A549 (cell line): ENCODE data around the gene TBRG4. TPM values are rescaled to one million over a fixed set of nuclear protein-coding genes. Genes with fewer than 3 reads are reported as not detected.

ENCODE experiments used
- ATAC-seq, 2 experiments: fragments of 200-7000 bp in 1 of 2; fragments of >200 bp in 1 of 2; cut with Nextera tagmentation in 1 of 2; cut with Tn5 transposase in 1 of 2; 3 replicates each; pipeline versions ENCODE4 v1.8.0 to v1.9.1; 2018 to 2020; ENCODE audit warnings: mild to moderate bottlenecking in 1 of 2, moderate library complexity in 1 of 2
- CTCF ChIA-PET: fragments of 300-600 bp; sonication (Branson Sonifier 250); formaldehyde crosslinking; extraction: SDS; loops from one replicate; lab custom pipeline; 2021; ENCODE audit warnings: antibody characterized with exemption, inconsistent platforms; lab: Yijun Ruan, JAX
- POLR2A ChIA-PET: fragments of 350-600 bp; formaldehyde crosslinking; extraction: SDS; loops from one replicate; lab custom pipeline; 2021; ENCODE audit warnings: antibody characterized with exemption, inconsistent platforms; lab: Yijun Ruan, JAX
- DNase-seq, 2 experiments: peaks; one replicate each; pipeline versions ENCODE4 v3.0.0 to v3.0.0-alpha.2; 2011 to 2016; ENCODE audit warnings: low read depth in 1 of 2, low spot score in 1 of 2
- FAIRE-seq: peaks from 2 replicates; lab custom pipeline; 2011; peaks lifted over from hg19 to GRCh38; lab: Jason Lieb, UNC
- H3K27ac ChIP-seq, 2 experiments: fragments of >200 bp; sonication (Bioruptor Twin); formaldehyde crosslinking; 3 replicates each; pipeline ENCODE4 v1.5.1; 2016 to 2017
- H3K4me1 ChIP-seq: fragments of >200 bp; sonication (Bioruptor Twin); formaldehyde crosslinking; 3 replicates; pipeline ENCODE4 v1.6.1; 2016
- H3K4me2 ChIP-seq: fragments of >200 bp; sonication (Bioruptor Twin); formaldehyde crosslinking; 3 replicates; pipeline ENCODE4 v1.6.1; 2016
- H3K4me3 ChIP-seq: fragments of >200 bp; sonication (Bioruptor Twin); formaldehyde crosslinking; 3 replicates; pipeline ENCODE4 v1.5.1; 2016
- H3K9me3 ChIP-seq: fragments of >200 bp; sonication (Bioruptor Twin); formaldehyde crosslinking; 3 replicates; pipeline ENCODE4 v1.6.1; 2016
- CBX2 ChIP-seq: fragments of 200-600 bp; sonication (generic); IDR thresholded peaks from 2 replicates; pipeline ENCODE4 v1.6.1; 2016; ENCODE audit warnings: low read depth, mild to moderate bottlenecking, borderline replicate concordance
- CHD2 ChIP-seq: fragments of 150-350 bp; IDR thresholded peaks from 2 replicates; pipeline ENCODE4 v1.6.1; 2014; ENCODE audit warnings: low read length; ENCODE audit not compliant: partially characterized antibody
- EHMT2 ChIP-seq: fragments of 200-600 bp; sonication (generic); IDR thresholded peaks from 2 replicates; pipeline ENCODE4 v1.6.1; 2016; ENCODE audit warnings: antibody characterized with exemption, low read depth, mild to moderate bottlenecking, moderate library complexity
- FOSB ChIP-seq: fragments of 250-450 bp; sonication (Bioruptor Pico); IDR thresholded peaks from 2 replicates; pipeline ENCODE4 v1.5.0; 2020; ENCODE audit warnings: mild to moderate bottlenecking, moderate library complexity
- FOSL2 ChIP-seq, 2 experiments: fragments of 450-650 bp in 1 of 2; fragments of >200 bp in 1 of 2; sonication (Bioruptor Twin) in 1 of 2; formaldehyde crosslinking; IDR thresholded peaks; 2 replicates each; pipeline versions ENCODE4 v1.5.0 to v1.6.1; 2016 to 2020; ENCODE audit warnings: mild to moderate bottlenecking in 1 of 2, moderate library complexity in 1 of 2
- HOXA7 ChIP-seq: fragments of 250-450 bp; sonication (Bioruptor Pico); IDR thresholded peaks from 2 replicates; pipeline ENCODE4 v1.5.0; 2020; ENCODE audit warnings: mild to moderate bottlenecking, moderate library complexity
- JUNB ChIP-seq: fragments of >200 bp; sonication (Bioruptor Twin); formaldehyde crosslinking; IDR thresholded peaks from 2 replicates; pipeline ENCODE4 v1.6.1; 2016
- KDM1A ChIP-seq: fragments of 200-600 bp; sonication (generic); IDR thresholded peaks from 2 replicates; pipeline ENCODE4 v1.6.1; 2016; ENCODE audit warnings: low read depth, mild to moderate bottlenecking
- MAX ChIP-seq: IDR thresholded peaks from 2 replicates; pipeline ENCODE4 v1.6.1; 2012
- MAZ ChIP-seq: fragments of 150-350 bp; IDR thresholded peaks from 2 replicates; pipeline ENCODE4 v1.6.1; 2014; ENCODE audit warnings: antibody characterized with exemption, low read depth, low read length, borderline replicate concordance
- NFE2L2 ChIP-seq: fragments of 150-350 bp; conservative IDR thresholded peaks from 2 replicates; pipeline ENCODE4 v1.6.1; 2014; ENCODE audit warnings: low read length
- NPAS2 ChIP-seq: fragments of 250-450 bp; sonication (Bioruptor Pico); IDR thresholded peaks from 2 replicates; pipeline ENCODE4 v1.8.0; 2022; ENCODE audit warnings: mild to moderate bottlenecking, moderate library complexity, borderline replicate concordance
- NR3C1 ChIP-seq: fragments of >200 bp; sonication (Bioruptor Twin); formaldehyde crosslinking; IDR thresholded peaks from 3 replicates; pipeline ENCODE4 v1.6.1; 2017
- RCOR1 ChIP-seq: fragments of 150-350 bp; IDR thresholded peaks from 2 replicates; pipeline ENCODE4 v1.6.1; 2014; ENCODE audit warnings: antibody characterized with exemption, low read length, low read depth
- RFX5 ChIP-seq: fragments of 450-650 bp; IDR thresholded peaks from 2 replicates; pipeline ENCODE4 v1.7.1; 2014; ENCODE audit warnings: antibody characterized with exemption, mild to moderate bottlenecking, moderate library complexity
- TFCP2L1 ChIP-seq: fragments of 250-450 bp; sonication (Bioruptor Pico); IDR thresholded peaks from 2 replicates; pipeline ENCODE4 v1.5.0; 2021; ENCODE audit warnings: mild to moderate bottlenecking
- ZC3H11A ChIP-seq: fragments of 450-650 bp; IDR thresholded peaks from 2 replicates; pipeline ENCODE4 v1.6.1; 2014; ENCODE audit warnings: antibody characterized with exemption, mild to moderate bottlenecking
- ZSCAN20 ChIP-seq: fragments of 250-450 bp; sonication (Bioruptor Pico); IDR thresholded peaks from 2 replicates; pipeline ENCODE4 v1.8.0; 2022; ENCODE audit warnings: mild to moderate bottlenecking, moderate library complexity
- WGBS: methylation state at CpG from one replicate; pipeline ENCODE4 v1.1.6; 2017; ENCODE audit errors: missing lambda C conversion rate; 5-methylcytosine and 5-hydroxymethylcytosine counted together
- polyA plus RNA-seq, 4 experiments: library from polyadenylated mRNA; depleted of rRNA in 3 of 4; stranded (reverse); fragments of >200 nt; fragmentation: RNase III in 1 of 4; extraction: RNeasy Plus Mini Kit Qiagen cat#74134 plus additional on column Dnase treatment in 1 of 4; gene quantifications; 2 replicates in 3 of 4; 3 replicates in 1 of 4; pipeline ENCODE4 v1.2.3, GENCODE V29; 2011 to 2017
- TF ChIP-seq, protein P1 (sequence below): IDR thresholded peaks from 2 replicates; pipeline ENCODE4 v1.6.1; 2012; ENCODE audit warnings: low read depth, borderline replicate concordance

Gene TBRG4
- polyA plus RNA-seq, 2 of the 4 experiments (the other 2 are of a cell fraction) = 88.8 to 100 TPM

DNA sequence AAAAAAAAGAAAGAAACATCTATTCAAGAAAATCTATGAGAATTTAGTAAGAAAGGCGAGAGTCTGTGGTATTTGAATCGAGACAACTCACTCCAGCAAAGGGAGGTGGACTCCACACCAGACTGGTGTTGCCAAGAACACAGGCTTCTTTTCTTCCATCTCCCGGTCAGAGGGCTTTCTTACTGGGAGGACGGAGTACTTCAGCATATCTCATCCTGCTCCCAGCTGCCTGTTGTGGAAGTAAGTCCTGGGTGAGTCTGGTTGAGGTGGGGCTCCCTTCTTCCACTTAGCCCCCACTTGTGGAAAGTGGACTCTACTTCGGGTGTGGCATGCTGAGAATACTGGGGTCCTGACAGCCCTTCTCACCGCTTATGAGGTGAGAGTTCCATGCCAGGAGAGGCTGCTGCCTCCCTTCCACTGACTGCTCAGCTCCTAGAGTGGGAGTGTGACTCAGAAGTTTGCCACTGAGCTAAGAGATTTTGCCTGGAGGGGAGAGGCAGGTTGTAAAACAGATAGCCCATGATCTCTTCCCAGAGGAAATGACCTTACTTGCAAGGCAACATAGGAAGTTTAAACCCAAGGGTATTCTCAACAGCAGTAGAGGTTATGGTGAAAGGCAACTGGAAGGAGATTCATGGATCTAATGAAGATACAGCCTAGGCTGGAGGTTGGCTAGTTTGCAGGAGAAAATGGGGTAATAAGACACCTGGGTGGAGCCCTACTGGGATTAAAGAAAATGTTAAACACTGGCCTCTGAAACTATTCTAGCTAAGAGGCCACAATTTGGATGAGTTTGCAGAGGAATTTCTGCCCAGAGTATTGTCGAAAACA lies 19.2 kb downstream of the TBRG4 start:
- ATAC-seq (peak; percentile 54 to 56; a peak in 4 of 6 replicates), DNase-seq (peak; percentile 28 to 56)
- Histone ChIP-seq H3K27ac (no peak overlapping the region), H3K4me1 (peaks cover 13% of the 10 kb centered on the region; the same call in 2 of the 3 replicates), H3K4me2 (peak overlapping the region; percentile 36), H3K4me3 (no peak overlapping the region), H3K9me3 (no peaks in the 10 kb centered on the region)
- CTCF ChIA-PET = interaction anchor here (0.6 to 1.4 kb wide), 2 partner anchors 44 to 263 kb away, joined by 3 read pairs; no protein-coding TSS in a partner anchor
- TF ChIP-seq CBX2 = no peak
- TF ChIP-seq, all 56 proteins: peak for 0
- POLR2A ChIA-PET = interaction anchor here (1.6 kb wide), 1 partner anchor 20 kb away, joined by 9 read pairs; the partner anchor contains the start of gene TBRG4
- no peak for FAIRE-seq
- WGBS = 48% methylated on average over 7 of the region's 7 CpGs

- no peaks in the 10 kb centered on the region for H3K9me3 ChIP-seq
- ATAC-seq = peak; percentile 18 to 59; a peak in 5 of 6 replicates
- peak overlapping the region; percentile 45 for H3K4me3 ChIP-seq
- peak overlapping the region; percentile 25 to 81; a peak in 4 of 6 replicates for H3K27ac ChIP-seq
- peaks cover 13% of the 10 kb centered on the region; the same call in 2 of the 3 replicates for H3K4me1 ChIP-seq
- TF ChIP-seq NPAS2 (CRISPR knock-in tag) (no peak), RFX5 (peak; percentile 72), EHMT2 (no peak), NFE2L2 (no peak), JUNB (no peak), FOSB (CRISPR knock-in tag) (no peak), TFCP2L1 (CRISPR knock-in tag) (no peak), KDM1A (peak; percentile 99)
- TF ChIP-seq, protein P1, sequence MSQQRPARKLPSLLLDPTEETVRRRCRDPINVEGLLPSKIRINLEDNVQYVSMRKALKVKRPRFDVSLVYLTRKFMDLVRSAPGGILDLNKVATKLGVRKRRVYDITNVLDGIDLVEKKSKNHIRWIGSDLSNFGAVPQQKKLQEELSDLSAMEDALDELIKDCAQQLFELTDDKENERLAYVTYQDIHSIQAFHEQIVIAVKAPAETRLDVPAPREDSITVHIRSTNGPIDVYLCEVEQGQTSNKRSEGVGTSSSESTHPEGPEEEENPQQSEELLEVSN = no peak
- ChIA-PET POLR2A (no interaction called here), CTCF (interaction anchor here (0.8 kb wide), 1 partner anchor 12 kb away, joined by 3 read pairs; no protein-coding TSS in a partner anchor)
- peak; percentile 58 to 61 for DNase-seq
- FAIRE-seq = no peak
- WGBS = 13% methylated on average over 19 of the region's 22 CpGs
- peak overlapping the region; percentile 92 for H3K4me2 ChIP-seq
These were observed 22.1 kb downstream of the TBRG4 start for GRCh38 chr7:45089341-45089891.

- Histone ChIP-seq H3K9me3 (no peaks in the 10 kb centered on the region), H3K4me3 (peak within 1 kb of the TSS; percentile 45), H3K4me2 (peak within 1 kb of the TSS; percentile 92), H3K4me1 (peaks cover 13% of the 10 kb centered on the region; the same call in 2 of the 3 replicates), H3K27ac (peak within 1 kb of the TSS; percentile 25 to 81; a peak in 5 of 6 replicates)
- TF ChIP-seq ZC3H11A = no peak
- TF ChIP-seq MAX = no peak
- no peak for TF ChIP-seq HOXA7 (CRISPR knock-in tag)
- no peak for TF ChIP-seq RCOR1
- no peak for TF ChIP-seq TFCP2L1 (CRISPR knock-in tag)
- TF ChIP-seq CHD2 = no peak
- TF ChIP-seq ZSCAN20 (CRISPR knock-in tag) = no peak
- TF ChIP-seq NR3C1 = no peak
- TF ChIP-seq MAZ = no peak
- no peak for TF ChIP-seq FOSB (CRISPR knock-in tag)
- no peak for TF ChIP-seq FOSL2 (IDR thresholded peaks at IDR 0.05)
- no peak for TF ChIP-seq FOSL2 (CRISPR knock-in tag; IDR thresholded peaks at IDR 0.05)
- POLR2A ChIA-PET = no interaction called here
- CTCF ChIA-PET = interaction anchor here (0.8 kb wide), 1 partner anchor 11 kb away, joined by 3 read pairs; no protein-coding TSS in a partner anchor
- WGBS = 44% methylated on average over 12 of the region's 50 CpGs
- FAIRE-seq = no peak
- peak; percentile 25 to 53; a peak in 4 of 6 replicates for ATAC-seq
- peak in 1 of 2 experiments; percentile 29 for DNase-seq
These were observed 22.6 kb downstream of the TBRG4 start, which contains the start of gene NACAD for GRCh38 chr7:45088821-45089340. TSS of gene NACAD (minus strand) at chr7:45088969. CDS start at chr7:45088894, 75 bp downstream.
